GM21515 (cell line): ENCODE measurements around the gene ZNF423.

Experiments used
- ATAC-seq: cut with Tn5 transposase; IDR thresholded peaks from one replicate; pipeline ENCODE4 v1.9.1; 2021; ENCODE audit not compliant: unreplicated experiment

The ZNF423 gene

GRCh38 chr16:49590166-49590871, 265.6 kb downstream of the ZNF423 start:
- no peak for ATAC-seq

- ATAC-seq = no peak
Measured at GRCh38 chr16:49589544-49590031, 266.3 kb downstream of the ZNF423 start.

GRCh38 chr16:49588729-49589384, 267.1 kb downstream of the ZNF423 start:
- no peak for ATAC-seq

DNA sequence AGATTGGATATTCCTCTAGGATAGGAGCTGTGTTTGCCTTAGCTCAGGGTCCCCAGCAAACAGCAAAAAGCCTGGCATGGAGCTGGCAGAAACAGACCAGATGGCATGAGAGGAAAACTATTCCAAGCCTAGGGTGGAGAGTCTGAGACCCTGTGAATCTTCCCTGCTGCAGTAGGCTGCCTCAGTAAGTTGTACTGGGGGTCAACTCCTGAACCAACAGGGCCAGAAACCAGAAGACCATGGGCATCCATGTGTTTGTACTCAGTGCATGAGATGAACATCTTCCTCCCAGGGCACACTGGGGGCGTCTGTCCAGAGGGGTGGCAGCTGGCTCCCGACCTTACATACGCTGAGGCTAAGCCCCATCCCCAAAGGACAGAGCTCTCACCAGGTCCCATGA, 267.9 kb downstream of the ZNF423 start:
- ATAC-seq = no peak

- ATAC-seq = no peak
Measured at GRCh38 chr16:49587511-49587910, 268.4 kb downstream of the ZNF423 start.

DNA sequence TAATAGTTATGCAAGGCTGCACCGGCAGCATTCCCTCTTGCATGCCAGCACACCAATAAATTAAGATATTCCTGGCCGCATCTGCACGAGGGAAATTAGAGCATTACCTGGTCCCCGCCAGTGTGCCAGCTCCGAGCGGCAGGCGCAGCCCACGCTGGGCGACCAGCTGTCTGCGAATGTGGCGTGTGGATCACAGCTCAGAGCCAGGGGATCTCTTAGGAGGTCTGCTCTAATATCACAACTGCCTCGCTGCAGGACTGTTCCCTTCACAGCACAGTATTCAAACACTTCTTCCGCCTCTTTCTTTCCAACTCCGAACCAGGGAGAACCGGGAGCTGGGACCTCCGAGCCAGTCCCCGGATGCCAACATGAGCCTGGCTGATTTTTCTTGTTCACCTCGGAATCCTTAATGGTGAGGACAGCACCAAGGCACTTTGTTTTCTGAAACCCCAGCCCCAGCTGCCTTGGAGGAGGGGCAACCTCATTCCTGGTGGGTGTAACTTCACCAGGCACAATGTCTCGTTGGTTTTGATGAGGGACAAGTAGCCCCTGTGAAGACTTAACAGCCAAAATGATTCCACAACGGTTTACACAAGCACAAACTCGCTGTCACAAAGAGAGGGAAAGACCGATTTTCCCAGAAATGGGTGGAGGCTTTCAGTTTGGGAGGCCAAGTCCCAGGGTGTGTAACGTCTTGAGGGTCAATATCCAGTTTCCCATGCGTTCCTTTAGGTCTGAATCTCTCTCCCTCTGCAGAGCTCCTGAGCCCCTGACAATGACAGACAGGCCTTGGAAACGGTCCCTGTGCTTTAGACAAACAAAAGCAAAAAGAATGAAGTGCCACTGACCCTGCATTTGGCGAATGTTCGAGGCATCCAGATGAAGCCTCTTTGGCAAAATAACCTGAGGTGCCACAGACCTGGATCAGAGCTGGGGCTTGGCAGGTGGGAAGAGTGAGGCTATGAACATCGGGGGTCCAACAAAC, 269.2 kb downstream of the ZNF423 start:
- ATAC-seq = no peak

DNA sequence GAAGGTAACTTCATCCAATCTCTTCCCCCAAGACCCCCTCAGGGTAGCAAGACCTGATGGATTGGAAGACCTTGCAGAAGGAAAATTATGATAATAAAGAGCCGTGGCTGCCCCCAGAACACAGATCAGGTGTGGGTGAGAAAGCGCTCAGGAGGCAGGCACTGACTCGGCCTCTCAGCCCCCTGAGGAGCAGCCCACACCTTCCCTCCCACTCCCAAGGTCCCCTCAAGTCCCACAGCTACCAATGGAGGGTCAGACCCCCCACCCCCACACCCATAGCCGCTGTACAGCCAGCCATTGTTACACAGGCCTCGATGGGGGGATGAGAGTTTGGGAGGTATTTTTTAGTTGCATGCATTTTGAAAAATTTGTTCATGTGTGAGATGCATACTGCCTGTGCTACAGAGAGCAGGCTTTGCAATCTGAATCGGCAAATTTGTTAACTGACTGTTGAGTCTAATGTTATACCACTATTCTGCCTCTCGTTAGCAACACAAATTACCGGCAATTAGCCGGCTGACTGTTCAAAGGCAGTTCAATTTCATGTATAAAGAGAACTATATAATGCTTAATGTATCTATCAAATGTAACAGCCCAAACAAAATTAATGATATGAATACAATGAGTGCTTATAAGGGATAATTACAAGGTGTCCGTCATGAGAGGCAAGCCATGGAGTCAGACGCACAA, 270.6 kb downstream of the ZNF423 start:
- no peak for ATAC-seq

DNA sequence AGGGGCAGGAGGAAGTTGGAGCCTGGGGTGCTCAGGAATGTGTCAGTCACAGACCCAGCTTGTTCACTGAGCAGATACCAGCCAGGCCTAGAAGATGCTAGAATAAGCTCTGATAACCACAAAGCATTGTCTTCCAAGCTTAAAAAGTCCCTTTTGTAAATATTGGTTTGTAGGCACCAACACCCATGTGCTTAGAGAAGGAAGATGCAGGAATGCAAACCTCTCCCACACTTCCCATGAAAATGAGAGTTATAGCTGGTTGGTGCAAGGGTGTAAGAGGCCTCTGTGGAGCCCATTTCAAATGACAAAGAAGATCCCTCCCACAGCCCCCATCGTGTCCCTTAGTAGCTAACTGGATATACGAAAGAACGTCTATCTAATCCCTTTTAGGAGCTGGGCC, 272.0 kb downstream of the ZNF423 start:
- ATAC-seq = no peak

DNA sequence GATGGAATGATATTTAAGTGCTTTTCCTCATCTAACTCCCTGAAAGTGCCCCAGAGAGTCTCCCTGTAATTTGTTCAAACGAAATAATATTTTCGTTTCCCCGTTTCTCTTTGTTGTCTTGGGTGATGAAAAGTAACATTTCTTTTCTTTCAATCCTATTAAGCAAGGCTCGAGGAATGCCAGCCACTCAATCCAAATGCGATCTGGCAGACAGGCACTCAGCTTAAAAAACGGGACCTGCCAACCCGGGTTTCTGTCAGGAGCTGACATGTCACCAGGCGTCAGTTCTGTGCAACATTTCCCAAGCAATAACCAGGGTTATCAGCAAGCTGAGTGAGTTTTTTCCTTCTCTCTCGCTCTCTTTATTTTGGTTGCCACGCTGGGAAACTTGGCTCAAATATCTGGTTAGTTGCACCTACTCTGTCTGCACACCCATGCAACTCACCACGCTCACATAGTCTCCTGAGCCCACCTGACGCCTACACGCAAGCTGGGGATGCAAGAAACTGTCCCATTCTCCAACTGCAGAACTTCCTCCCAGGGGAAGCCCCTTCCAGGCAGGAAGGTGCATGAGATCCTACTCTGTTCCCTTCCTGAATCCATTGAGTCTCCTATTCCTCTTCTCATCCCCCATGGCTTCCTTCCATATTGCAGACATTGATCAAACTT, 274.1 kb downstream of the ZNF423 start:
- no peak for ATAC-seq

DNA sequence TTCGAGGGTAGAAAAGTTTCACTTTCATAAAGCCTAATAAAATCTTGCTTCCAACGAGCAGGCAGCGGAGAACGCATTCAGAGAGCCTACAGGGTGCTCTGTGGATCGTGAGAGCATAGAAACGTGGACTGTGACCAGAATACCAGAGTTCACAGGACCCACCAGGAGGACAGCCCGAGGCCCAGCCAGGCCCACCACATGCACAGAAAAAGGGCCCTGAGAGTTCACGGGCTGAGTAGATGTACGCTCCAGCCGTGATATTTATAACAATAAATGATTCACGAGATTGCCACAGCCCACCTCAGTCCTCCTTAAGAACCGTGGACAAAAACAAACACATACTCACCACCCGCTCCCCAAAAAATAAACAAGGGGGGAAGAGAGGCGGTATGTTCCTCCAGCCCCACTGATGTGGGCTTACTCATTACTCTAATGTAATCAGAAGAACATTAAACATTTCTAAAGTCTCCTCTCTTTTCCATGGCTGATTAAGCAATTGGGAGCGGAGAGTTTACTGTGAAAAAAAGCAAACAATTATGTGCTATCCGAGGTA, 275.1 kb downstream of the ZNF423 start:
- ATAC-seq = no peak

DNA sequence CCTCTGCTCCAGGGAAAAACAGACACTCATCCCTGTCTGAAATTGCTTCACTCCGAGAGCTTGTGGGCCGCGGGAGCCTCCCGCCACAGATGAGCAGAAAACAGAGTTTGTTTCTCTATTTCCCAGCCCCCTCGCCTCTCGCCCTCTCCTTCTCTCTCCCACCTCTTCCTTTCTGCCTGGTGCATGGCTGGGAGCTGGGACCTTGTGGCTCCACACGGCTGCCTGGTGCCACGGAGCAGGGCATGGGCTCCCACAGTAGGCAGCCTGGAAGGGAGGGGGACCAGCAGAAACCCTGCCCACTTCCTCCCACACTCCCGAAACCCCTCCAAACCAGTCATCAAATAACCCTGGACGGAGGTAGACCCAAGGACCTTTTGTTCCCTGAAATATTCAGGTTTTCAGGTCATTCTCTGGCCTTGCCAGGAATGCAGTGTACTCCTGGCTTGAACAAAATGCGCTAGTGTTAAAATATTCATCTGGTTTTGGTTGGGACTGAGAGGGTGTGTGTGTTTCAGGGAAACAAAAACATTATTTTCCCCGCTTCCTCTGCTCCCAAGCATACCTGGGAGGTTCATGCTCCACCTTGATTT, 277.4 kb downstream of the ZNF423 start:
- no peak for ATAC-seq

GRCh38 chr16:49578018-49578417, 277.9 kb downstream of the ZNF423 start:
- ATAC-seq = no peak

DNA sequence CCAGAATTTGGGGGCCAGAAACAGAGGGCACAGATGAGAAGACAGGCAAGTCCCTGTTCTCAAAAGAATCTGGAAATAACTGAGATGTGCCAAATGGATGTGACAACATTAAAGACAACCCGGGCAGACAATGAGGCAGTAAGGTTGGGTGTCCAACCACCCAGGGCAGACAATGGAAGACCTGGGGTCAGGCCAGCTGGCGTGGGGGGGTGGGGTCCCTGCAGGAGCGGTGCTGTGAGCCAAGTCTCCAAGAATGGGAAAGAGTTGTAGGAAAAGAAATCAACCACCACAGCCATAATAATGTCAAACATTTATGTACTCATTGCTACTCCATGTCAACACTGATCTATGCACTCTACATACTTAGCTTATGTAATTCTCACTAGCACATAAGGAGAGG, 279.0 kb downstream of the ZNF423 start:
- no peak for ATAC-seq

GRCh38 chr16:49576173-49576494, 279.8 kb downstream of the ZNF423 start:
- no peak for ATAC-seq

GRCh38 chr16:49575346-49576172, 280.4 kb downstream of the ZNF423 start:
- peak; percentile 98 for ATAC-seq

GRCh38 chr16:49574826-49575225, 281.1 kb downstream of the ZNF423 start:
- ATAC-seq = no peak

DNA sequence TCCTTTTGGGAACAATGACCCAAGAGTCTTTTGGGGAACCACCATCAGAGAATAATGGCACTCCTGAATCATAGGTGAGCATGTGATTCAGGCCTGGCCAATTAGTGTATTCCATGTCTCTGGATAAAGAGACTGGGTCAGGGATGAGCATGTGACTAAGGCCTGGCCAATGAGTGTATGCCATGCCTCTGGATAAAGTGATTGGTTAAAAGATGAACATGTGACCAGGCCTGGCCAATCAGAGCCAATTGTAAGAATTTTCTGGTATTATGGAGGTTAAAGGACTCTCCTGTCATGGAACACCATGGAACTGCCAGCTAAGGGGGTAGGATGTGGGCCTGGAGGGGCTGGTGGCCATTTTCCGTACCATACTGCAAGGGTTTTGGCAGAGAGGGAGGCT, 288.0 kb downstream of the ZNF423 start:
- ATAC-seq = no peak

DNA sequence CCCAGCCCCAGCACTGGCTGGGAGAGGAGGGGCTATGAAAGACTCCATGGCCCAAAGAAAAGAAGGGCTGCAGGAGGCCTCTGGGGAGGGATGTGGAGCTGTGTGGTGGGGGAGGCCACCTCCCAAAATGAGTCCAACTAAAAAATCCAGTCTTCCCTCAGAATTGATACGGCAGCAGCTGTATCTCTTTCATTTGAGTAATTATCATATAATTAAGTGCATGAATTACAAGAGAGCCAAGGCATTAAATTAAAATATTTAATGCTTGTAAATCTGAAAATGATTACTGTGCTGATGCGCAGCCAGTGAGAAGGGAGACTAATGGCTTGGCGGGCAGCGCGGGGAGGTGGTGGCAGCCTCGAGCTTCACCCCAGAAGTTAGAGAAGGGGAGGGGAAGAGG, 289.5 kb downstream of the ZNF423 start:
- no peak for ATAC-seq
